PFSK-1 (cell line): ENCODE data around the gene ANKMY1.

ENCODE experiments used
- FOXP2 ChIP-seq: optimal IDR thresholded peaks from 2 replicates; pipeline ENCODE3; 2011; ENCODE audit warnings: borderline replicate concordance, control low read depth, inconsistent platforms; ENCODE audit not compliant: insufficient read depth; ENCODE audit errors: extremely low read length, extremely low read depth
- POLR2AphosphoS5 ChIP-seq: IDR thresholded peaks from 2 replicates; pipeline ENCODE4 v1.6.1; 2012; ENCODE audit warnings: low read depth, mild to moderate bottlenecking, control low read depth, low read length, moderate library complexity
- REST ChIP-seq, 2 experiments: IDR thresholded peaks; 2 replicates each; pipeline versions ENCODE4 v1.6.1 to v1.8.0; 2011 to 2012; ENCODE audit warnings: low read depth in 2 of 2, low read length in 2 of 2, control low read depth in 1 of 2, inconsistent platforms in 1 of 2, mild to moderate bottlenecking in 1 of 2, moderate library complexity in 1 of 2; ENCODE audit not compliant: insufficient read depth in 1 of 2
- SIN3A ChIP-seq: IDR thresholded peaks from 2 replicates; pipeline ENCODE4 v1.6.1; 2012; ENCODE audit warnings: mild to moderate bottlenecking, low read length, moderate library complexity, borderline replicate concordance; ENCODE audit not compliant: insufficient read depth
- TAF1 ChIP-seq: IDR thresholded peaks from 2 replicates; pipeline ENCODE4 v1.6.1; 2012; ENCODE audit warnings: low read length, control low read depth, borderline replicate concordance; ENCODE audit not compliant: insufficient read depth

The ANKMY1 gene

GRCh38 chr2:240569998-240570530 lies 12.3 kb upstream of the ANKMY1 start:
- TF ChIP-seq SIN3A (no peak), FOXP2 (no peak), TAF1 (no peak), POLR2AphosphoS5 (no peak), REST (IDR thresholded peaks at IDR 0.05; ENCODE audit: insufficient read depth in 1 of 2, low read depth in 2 of 2, low read length in 2 of 2) (no peak)

- TF ChIP-seq TAF1 (no peak), POLR2AphosphoS5 (no peak), FOXP2 (no peak), SIN3A (no peak), REST (IDR thresholded peaks at IDR 0.05; ENCODE audit: insufficient read depth in 1 of 2, low read depth in 2 of 2, low read length in 2 of 2) (no peak)
These were observed 11.8 kb upstream of the ANKMY1 start for GRCh38 chr2:240569523-240569997.

- no peak for TF ChIP-seq REST (IDR thresholded peaks at IDR 0.05; ENCODE audit: insufficient read depth in 1 of 2, low read depth in 2 of 2, low read length in 2 of 2)
- TF ChIP-seq TAF1 = no peak
- TF ChIP-seq POLR2AphosphoS5 = no peak
- TF ChIP-seq SIN3A = no peak
- TF ChIP-seq FOXP2 = no peak
These were observed 11.1 kb upstream of the ANKMY1 start for GRCh38 chr2:240568678-240569522.

- TF ChIP-seq SIN3A = no peak
These were observed 10.3 kb upstream of the ANKMY1 start, which contains the start of gene RNPEPL1 for GRCh38 chr2:240567872-240568677. TSS of gene RNPEPL1 (plus strand) at chr2:240568484. CDS start at chr2:240568587, 103 bp downstream.

- no peak for TF ChIP-seq SIN3A
- no peak for TF ChIP-seq TAF1
- TF ChIP-seq FOXP2 = no peak
- no peak for TF ChIP-seq REST (IDR thresholded peaks at IDR 0.05; ENCODE audit: insufficient read depth in 1 of 2, low read depth in 2 of 2, low read length in 2 of 2)
- TF ChIP-seq POLR2AphosphoS5 = no peak
These were observed 9.5 kb upstream of the ANKMY1 start for GRCh38 chr2:240567137-240567871.
